GM21529 (cell line): ENCODE results near the gene TCN2.
"Not testable (repeated sequence)": the region's sequence is repeated elsewhere in the genome, so short reads cannot be mapped to it uniquely, and the experiment has no call there.

Experiments
- ATAC-seq: cut with Tn5 transposase; IDR thresholded peaks from one replicate; pipeline ENCODE4 v1.9.1; 2021; ENCODE audit not compliant: unreplicated experiment

Gene TCN2

DNA sequence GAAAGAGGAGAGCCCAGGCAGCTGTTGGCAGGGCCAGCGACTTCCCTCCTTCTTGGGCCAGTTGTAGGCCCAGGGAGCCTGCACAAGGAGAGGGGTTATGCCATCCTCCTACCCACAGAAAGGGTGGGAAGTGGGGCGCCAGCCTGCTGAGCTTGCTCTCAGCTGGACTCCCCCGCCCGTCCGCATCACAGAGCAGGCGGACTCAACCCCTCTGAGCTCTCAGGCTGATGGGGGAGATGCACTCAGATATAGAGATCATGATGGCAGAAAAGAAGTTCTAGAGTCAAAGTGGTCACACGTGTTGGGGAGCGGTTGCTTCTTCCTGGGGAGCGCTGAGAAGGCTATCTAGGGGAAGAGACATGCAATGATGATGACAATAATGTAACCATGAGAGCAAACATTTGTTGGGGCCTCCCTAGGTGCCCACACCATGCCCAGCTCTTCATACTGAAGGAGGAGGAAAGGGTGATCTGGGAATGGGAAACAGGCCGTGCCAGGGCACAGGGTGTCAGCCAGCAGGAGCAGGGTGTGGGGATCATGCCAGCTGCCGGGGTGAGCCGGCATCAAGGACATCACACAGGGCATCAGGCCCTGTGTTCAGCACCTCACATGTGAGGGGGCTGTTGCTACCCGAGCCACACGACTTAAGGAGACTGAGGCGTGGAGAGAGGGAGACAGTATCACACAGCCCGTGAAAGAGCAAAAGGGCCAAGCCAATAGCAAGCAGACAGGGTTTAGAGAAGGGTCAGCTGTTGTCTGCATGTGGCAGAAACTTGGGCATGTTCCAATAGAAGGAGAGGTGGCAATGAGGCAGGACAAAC, 36.3 kb downstream of the TCN2 start:
- ATAC-seq, result no peak

- no peak for ATAC-seq
These were observed 39.7 kb downstream of the TCN2 start for GRCh38 chr22:30646518-30647160.

DNA sequence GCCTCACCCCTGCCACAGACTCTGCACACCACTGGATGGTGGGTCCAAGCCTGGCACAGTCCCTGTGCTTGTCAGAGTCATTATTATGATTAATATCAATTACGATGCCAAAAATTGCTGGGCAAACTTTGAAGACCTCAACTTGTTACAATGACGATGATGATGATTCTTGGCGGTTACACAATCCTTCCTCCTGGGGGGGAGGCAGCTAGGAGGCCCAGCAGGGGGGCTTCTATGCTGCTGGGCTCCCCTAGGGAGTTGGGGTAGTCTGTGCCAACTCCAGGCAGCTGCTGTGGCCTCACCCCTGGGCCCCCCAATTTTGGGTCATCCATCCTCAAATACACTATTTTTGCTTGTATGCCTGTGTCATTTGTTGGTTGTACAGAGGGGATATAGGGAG, 40.6 kb downstream of the TCN2 start:
- ATAC-seq, result no peak

GRCh38 chr22:30648825-30649224, 41.9 kb downstream of the TCN2 start:
- no peak for ATAC-seq

GRCh38 chr22:30649430-30650007, 42.5 kb downstream of the TCN2 start:
- peak; percentile 68 for ATAC-seq

DNA sequence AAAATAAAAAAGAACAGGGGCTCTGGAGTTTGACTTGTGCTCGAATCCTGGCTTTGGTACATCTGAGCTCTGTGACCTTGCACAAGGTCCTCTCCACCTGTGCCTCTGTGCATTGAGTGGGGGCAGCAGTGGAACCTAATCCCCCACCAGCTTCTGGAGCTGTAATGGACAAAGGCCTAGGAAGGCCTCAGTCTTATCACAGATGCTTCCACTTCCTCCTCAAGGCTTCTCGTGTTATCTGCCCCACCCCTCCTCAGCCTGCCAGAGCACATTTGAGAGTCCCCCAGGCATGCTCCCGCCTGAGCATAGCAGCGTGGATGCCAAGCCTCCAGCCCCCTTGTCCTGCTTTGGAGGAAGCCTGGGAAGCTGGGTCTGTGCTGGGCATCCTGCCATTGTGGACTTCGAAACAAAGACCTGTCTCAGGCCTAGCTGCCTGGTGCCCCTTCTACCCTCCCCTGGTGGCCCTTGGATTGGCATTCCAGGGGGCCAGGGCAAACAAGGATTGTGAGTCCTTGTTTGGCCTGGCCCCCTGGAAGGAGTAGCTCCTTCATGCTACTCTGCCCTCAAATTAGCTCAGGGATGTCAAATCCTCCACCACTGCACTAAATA, 43.6 kb downstream of the TCN2 start:
- ATAC-seq, result no peak

DNA sequence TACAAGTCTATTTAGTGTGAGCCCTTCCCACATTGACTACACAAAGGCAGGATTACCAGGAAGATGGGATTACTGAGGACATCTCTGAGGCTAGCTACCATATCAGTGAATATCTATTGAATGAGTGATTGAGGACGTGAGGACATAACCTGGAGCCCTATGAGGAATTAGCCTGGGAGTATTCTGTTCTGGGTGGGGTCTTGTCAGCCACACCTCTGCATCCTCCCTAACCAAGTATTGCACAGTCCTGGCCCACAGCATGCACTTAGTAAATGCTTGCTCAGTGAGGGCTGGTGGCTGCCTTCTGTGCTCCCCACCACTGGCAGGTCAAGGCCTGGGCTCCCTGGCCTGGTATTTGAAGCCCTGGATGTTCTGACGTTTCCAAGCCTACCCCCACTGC, 45.9 kb downstream of the TCN2 start:
- no peak for ATAC-seq

- ATAC-seq, result no peak
These were observed 47.4 kb downstream of the TCN2 start for GRCh38 chr22:30654361-30654760.

DNA sequence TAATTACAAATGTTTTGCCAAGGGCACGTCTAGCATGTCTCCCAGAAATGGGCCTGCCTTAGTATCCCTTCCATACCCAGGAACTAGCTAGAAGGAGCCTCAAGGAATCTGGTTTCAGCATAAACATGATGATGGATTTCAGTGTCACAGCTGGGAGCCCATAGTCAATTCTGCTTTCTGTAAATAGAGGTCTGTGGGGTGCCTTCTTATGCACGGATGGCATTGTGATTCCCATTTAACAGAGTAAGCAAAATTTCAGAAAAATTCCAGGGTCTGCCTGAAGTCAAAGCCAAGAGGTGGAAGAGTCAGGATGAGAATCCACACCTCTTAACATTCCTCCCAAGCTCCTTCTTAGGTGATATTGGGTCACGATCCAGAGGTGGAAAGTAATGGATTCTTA, 48.6 kb downstream of the TCN2 start:
- ATAC-seq, result no peak

DNA sequence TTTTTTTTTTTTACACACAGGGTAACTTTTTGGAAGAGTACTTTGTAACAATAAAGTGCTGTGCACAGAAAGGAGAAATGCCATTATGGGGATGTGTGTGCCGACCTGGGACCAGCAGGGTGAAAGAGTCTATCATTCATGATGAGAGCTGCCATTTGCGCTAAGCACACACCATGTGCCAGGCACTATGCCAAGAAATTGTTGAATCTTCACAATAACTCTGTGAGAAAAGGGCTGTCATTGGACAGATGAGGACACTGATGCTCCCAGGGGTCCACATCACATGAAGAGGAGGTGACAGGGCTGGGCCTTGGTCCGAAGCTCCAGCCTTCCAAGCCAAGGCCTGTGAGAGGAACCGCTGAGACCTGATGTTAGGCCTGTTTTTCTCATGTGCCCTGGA, 55.1 kb downstream of the TCN2 start:
- no peak for ATAC-seq

- ATAC-seq, result no peak
These were observed 57.8 kb downstream of the TCN2 start for GRCh38 chr22:30664798-30665197.

DNA sequence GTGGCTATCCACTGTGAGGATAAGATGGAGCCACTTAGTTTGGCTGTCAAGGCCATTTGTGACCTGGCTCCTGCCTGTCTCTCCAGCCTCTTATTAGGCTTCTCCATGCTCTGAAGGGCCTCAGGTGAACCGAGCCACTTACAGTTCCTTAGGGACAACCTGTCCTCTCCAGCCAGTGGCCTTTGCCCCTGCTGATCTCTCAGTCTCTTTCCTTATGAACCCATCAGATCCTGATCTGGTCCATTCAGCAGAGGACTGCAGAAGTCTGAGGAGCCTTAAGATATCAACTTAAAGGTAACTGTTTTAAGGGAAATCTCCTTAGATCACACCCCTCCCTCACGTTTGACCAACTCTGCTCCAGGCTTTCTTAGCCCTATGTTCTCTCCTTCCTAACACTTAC, 58.3 kb downstream of the TCN2 start:
- no peak for ATAC-seq

DNA sequence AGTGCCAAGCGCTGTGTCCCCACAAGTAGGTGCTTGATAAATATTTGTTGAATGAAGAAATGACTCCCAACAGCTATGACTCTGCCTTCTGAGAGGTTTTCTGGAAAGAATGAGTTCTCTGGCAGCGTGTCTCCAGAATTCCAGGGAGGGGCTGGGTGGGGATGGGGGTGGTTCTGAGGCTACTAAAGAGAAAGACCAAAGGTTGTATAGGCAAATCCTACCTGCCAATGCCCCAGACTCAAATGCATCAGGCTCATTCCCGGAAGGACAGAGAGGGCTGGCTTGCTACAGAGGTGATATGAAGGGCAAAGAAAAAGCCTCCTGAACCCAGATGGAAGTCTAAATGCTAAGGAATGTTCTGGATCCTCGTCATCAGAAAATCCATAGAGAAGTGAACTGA, 58.8 kb downstream of the TCN2 start:
- no peak for ATAC-seq

GRCh38 chr22:30667107-30667493, 60.1 kb downstream of the TCN2 start:
- ATAC-seq, result no peak

GRCh38 chr22:30667494-30668385, 60.8 kb downstream of the TCN2 start, which contains the start of gene DUSP18:
Gene DUSP18 (minus strand): TSS chr22:30667875. CDS start chr22:30664003, 3,872 bp downstream.
- peak; percentile 79 for ATAC-seq

GRCh38 chr22:30668386-30668710, 61.4 kb downstream of the TCN2 start:
- no peak for ATAC-seq

DNA sequence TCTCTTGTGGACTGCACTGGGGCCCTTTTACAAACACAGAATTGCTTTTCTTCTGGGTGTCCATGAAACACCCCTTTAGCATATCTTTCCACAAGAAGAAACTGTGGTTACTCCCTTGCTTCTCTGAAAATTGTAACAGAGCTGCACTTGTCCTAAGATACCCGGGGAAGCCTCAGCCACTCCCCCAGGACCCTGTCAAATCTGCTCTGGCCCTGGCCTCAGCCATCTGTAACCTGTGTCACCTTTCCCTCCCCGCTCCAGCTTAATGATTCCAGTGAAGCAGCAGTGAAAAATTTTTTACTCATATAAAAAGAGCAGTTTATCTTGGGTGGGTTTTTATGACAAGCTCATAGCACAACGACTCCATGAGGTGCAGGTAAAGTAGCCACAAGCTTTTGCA, 64.1 kb downstream of the TCN2 start:
- ATAC-seq, result no peak

- ATAC-seq, result no peak
These were observed 66.2 kb downstream of the TCN2 start for GRCh38 chr22:30673136-30673535.

DNA sequence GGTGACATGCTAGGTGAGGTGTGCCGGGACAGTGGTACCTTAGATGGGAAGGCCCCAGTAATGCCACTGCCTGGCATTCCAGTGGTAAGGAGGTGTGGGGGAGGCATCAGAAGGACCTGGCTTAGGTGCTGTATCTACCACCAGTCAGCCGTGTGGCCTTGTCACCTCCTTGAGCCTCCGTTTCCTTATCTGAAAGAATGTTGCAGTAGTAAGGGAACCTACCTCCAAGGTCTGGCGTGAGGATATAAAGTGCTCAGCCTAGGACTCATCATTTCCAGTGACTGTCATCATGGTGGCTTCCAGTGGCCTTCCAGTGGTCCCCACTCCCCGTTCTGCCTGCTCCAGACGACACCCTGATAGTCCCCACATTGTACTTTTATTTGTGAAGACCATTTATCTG, 67.5 kb downstream of the TCN2 start:
- no peak for ATAC-seq

GRCh38 chr22:30675436-30675835, 68.5 kb downstream of the TCN2 start:
- no peak for ATAC-seq

GRCh38 chr22:30676565-30676964, 69.6 kb downstream of the TCN2 start:
- not testable (repeated sequence) for ATAC-seq
